Cardiac fibroblast (primary cell): ENCODE results near the gene TMED3.

Source experiments
- DNase-seq, 2 donors: peaks; one replicate each; pipeline versions ENCODE4 v3.0.0 to v3.0.0-alpha.2; 2010; ENCODE audit warnings: low read depth in 2 of 2
- H3K4me3 ChIP-seq, 2 donors: replicated peaks in 1 of 2; 1 replicate in 1 of 2; 2 replicates in 1 of 2; pipeline ENCODE4 v1.5.1; 2011; ENCODE audit warnings: low read depth in 2 of 2, low read length in 2 of 2, mild to moderate bottlenecking in 2 of 2, moderate library complexity in 1 of 2
- TF ChIP-seq, protein P1 (sequence below): IDR thresholded peaks from one replicate; pipeline ENCODE4 v1.5.1; 2011; ENCODE audit warnings: low read depth, mild to moderate bottlenecking, low read length, inconsistent platforms

The TMED3 gene

DNA sequence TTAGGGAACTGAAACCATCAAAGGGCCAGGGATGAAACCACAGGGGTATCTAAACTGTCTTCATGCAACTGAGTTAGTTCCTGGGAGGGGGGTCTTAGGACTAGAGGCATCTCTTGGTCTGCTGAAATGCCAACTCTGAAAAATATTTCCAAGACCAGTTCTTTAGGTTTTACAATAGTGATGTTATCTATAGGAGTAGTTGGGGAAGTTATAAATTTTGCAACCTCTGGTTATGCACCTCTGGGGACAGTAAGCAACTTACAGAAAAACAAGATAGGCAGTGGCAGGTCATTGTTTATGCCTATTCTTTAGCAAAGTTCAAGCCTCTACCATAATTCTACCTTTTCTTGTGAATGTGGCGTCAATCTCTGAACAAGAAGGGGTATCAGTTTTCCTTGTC is 60.7 kb downstream of the TMED3 start:
- TF ChIP-seq, protein P1, sequence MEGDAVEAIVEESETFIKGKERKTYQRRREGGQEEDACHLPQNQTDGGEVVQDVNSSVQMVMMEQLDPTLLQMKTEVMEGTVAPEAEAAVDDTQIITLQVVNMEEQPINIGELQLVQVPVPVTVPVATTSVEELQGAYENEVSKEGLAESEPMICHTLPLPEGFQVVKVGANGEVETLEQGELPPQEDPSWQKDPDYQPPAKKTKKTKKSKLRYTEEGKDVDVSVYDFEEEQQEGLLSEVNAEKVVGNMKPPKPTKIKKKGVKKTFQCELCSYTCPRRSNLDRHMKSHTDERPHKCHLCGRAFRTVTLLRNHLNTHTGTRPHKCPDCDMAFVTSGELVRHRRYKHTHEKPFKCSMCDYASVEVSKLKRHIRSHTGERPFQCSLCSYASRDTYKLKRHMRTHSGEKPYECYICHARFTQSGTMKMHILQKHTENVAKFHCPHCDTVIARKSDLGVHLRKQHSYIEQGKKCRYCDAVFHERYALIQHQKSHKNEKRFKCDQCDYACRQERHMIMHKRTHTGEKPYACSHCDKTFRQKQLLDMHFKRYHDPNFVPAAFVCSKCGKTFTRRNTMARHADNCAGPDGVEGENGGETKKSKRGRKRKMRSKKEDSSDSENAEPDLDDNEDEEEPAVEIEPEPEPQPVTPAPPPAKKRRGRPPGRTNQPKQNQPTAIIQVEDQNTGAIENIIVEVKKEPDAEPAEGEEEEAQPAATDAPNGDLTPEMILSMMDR, result no peak
- DNase-seq, result no peak
- H3K4me3 ChIP-seq, result no peak overlapping the region

- no peak for DNase-seq
- no peak overlapping the region for H3K4me3 ChIP-seq
- TF ChIP-seq, protein P1, result no peak
Measured at GRCh38 chr15:79372428-79372827, 61.5 kb downstream of the TMED3 start.
